HCT116 (cell line): Measurements from ENCODE around the gene PIK3R1. TPM values are rescaled to one million over a fixed set of nuclear protein-coding genes. Genes with fewer than 3 reads are reported as not detected.

Experiments
- ATAC-seq: fragments of 200-7000 bp; cut with Tn5 transposase; 2 replicates; pipeline ENCODE4 v1.9.1; 2020; ENCODE audit warnings: mild to moderate bottlenecking, moderate library complexity
- BruUV-seq: library from RNA; stranded (reverse); fragments of 400-500 nt; replicated peaks from 2 replicates; lab custom pipeline; 2021; lab: Mats Ljungman, UMichigan
- CTCF ChIA-PET: fragments of 300-600 bp; sonication (Branson Sonifier 250); formaldehyde crosslinking; loops from one replicate; lab custom pipeline; 2021; ENCODE audit warnings: antibody characterized with exemption; lab: Charles Lee
- POLR2A ChIA-PET: fragments of 300-600, 350-600 bp; sonication (Branson Sonifier 250); formaldehyde crosslinking; loops from one replicate; lab custom pipeline; 2021; ENCODE audit warnings: antibody characterized with exemption; lab: Charles Lee
- RAD21 ChIA-PET, 2 experiments: fragments of 300-600 bp; sonication (Branson Sonifier 250); formaldehyde crosslinking; loops; one replicate each; lab custom pipeline; 2023; ENCODE audit warnings: low total read pairs in 2 of 2; ENCODE audit not compliant: uncharacterized antibody in 2 of 2, unreplicated experiment in 2 of 2, low non-redundant PET in 1 of 2; lab: Charles Lee
- DNase-seq: peaks from one replicate; pipeline ENCODE4 v3.0.0-alpha.2; 2010; ENCODE audit warnings: low read depth, low spot score
- H2AFZ ChIP-seq: fragments of 200-600 bp; shearing (Covaris generic), sonication (generic); 2 replicates; pipeline ENCODE4 v1.6.1; 2017; ENCODE audit warnings: low read depth, mixed run types, mixed read lengths, antibody characterized with exemption, low read length; ENCODE audit not compliant: poor library complexity, severe bottlenecking
- H3K27ac ChIP-seq: 2 replicates; pipeline ENCODE4 v1.5.1; 2012; ENCODE audit warnings: low read depth, low read length
- H3K27me3 ChIP-seq: fragments of 200-600 bp; sonication (generic); 2 replicates; pipeline ENCODE4 v1.6.1; 2016; ENCODE audit warnings: mixed run types, low read length, mixed read lengths; ENCODE audit not compliant: insufficient read depth
- H3K36me3 ChIP-seq, 2 experiments: fragments of 200-500 bp in 1 of 2; fragments of 200-600 bp in 1 of 2; sonication (Bioruptor generic) in 1 of 2; sonication (generic) in 1 of 2; 2 replicates each; pipeline versions ENCODE4 v1.5.1 to v1.6.1; 2014 to 2016; ENCODE audit warnings: low read length in 2 of 2, inconsistent platforms in 1 of 2, mixed read lengths in 1 of 2, mixed run types in 1 of 2; ENCODE audit not compliant: insufficient read depth in 2 of 2, control insufficient read depth in 1 of 2
- H3K4me1 ChIP-seq, 2 experiments: fragments of 200-600 bp in 1 of 2; sonication (generic) in 1 of 2; 2 replicates each; pipeline versions ENCODE4 v1.5.1 to v1.6.1; 2012 to 2017; ENCODE audit warnings: low read length in 2 of 2, inconsistent platforms in 1 of 2, mild to moderate bottlenecking in 1 of 2, mixed read lengths in 1 of 2, mixed run types in 1 of 2, moderate library complexity in 1 of 2; ENCODE audit not compliant: insufficient read depth in 2 of 2, control insufficient read depth in 1 of 2
- H3K4me2 ChIP-seq: fragments of 200-600 bp; sonication (generic); 2 replicates; pipeline ENCODE4 v1.6.1; 2017; ENCODE audit warnings: mixed run types, low read length, mixed read lengths
- H3K4me3 ChIP-seq, 2 experiments: fragments of 200-600 bp in 1 of 2; sonication (generic) in 1 of 2; replicated peaks in 1 of 2; 2 replicates each; pipeline ENCODE4 v1.5.1; 2011 to 2016; ENCODE audit warnings: low read length in 2 of 2, control low read depth in 1 of 2, low read depth in 1 of 2, mild to moderate bottlenecking in 1 of 2, mixed read lengths in 1 of 2, mixed run types in 1 of 2
- H3K79me2 ChIP-seq: fragments of 200-600 bp; sonication (generic); 2 replicates; pipeline ENCODE4 v1.6.1; 2017; ENCODE audit warnings: mild to moderate bottlenecking, mixed run types, low read length, moderate library complexity, mixed read lengths; ENCODE audit not compliant: insufficient read depth
- H3K9ac ChIP-seq: fragments of 200-600 bp; sonication (generic); 2 replicates; pipeline ENCODE4 v1.6.1; 2016; ENCODE audit warnings: low read length, mixed read lengths
- H3K9me2 ChIP-seq: fragments of 200-600 bp; sonication (generic), shearing (Covaris generic); 2 replicates; pipeline ENCODE4 v1.6.1; 2017; ENCODE audit warnings: mixed run types, mild to moderate bottlenecking, moderate library complexity; ENCODE audit not compliant: insufficient read depth
- H3K9me3 ChIP-seq, 2 experiments: fragments of 200-500 bp in 1 of 2; fragments of 200-600 bp in 1 of 2; sonication (Bioruptor generic) in 1 of 2; sonication (generic) in 1 of 2; 2 replicates each; pipeline ENCODE4 v1.6.1; 2014 to 2017; ENCODE audit warnings: low read length in 2 of 2, mixed read lengths in 2 of 2, inconsistent platforms in 1 of 2, low read depth in 1 of 2, mild to moderate bottlenecking in 1 of 2, mixed run types in 1 of 2, moderate library complexity in 1 of 2; ENCODE audit not compliant: control insufficient read depth in 1 of 2, insufficient read depth in 1 of 2
- H4K20me1 ChIP-seq: fragments of 200-600 bp; sonication (generic), shearing (Covaris generic); 2 replicates; pipeline ENCODE4 v1.6.1; 2017; ENCODE audit warnings: mixed run types, mild to moderate bottlenecking, moderate library complexity; ENCODE audit not compliant: insufficient read depth
- ATF3 ChIP-seq: IDR thresholded peaks from 2 replicates; pipeline ENCODE4 v1.6.1; 2012
- CBX3 ChIP-seq: IDR thresholded peaks from 2 replicates; pipeline ENCODE4 v1.6.1; 2012; ENCODE audit warnings: low read depth
- EGR1 ChIP-seq: IDR thresholded peaks from 2 replicates; pipeline ENCODE4 v1.6.1; 2012; ENCODE audit warnings: low read depth
- EZH2phosphoT487 ChIP-seq: fragments of 200-600 bp; IDR thresholded peaks from 2 replicates; pipeline ENCODE4 v1.6.1; 2018; ENCODE audit warnings: antibody characterized with exemption, borderline replicate concordance
- FOSL1 ChIP-seq: IDR thresholded peaks from 2 replicates; pipeline ENCODE4 v1.6.1; 2012; ENCODE audit warnings: low read depth
- RAD21 ChIP-seq: IDR thresholded peaks from 2 replicates; pipeline ENCODE4 v1.6.1; 2012; ENCODE audit warnings: low read depth, mild to moderate bottlenecking
- TCF7L2 ChIP-seq: IDR thresholded peaks from 2 replicates; pipeline ENCODE4 v1.7.0; 2011; ENCODE audit warnings: borderline replicate concordance, inconsistent platforms; ENCODE audit not compliant: insufficient read depth, insufficient read length; ENCODE audit errors: extremely low read depth
- ZFX ChIP-seq: fragments of 450-650 bp; IDR thresholded peaks from 2 replicates; pipeline ENCODE4 v1.6.1; 2017
- intact Hi-C: fragments of 100-400 bp; cut with micrococcal nuclease; formaldehyde crosslinking; loops from 2 replicates; pipeline ENCODE4 v1.10.0; 2022
- total RNA-seq: library from RNA; stranded (reverse); gene quantifications from one replicate; pipeline ENCODE4 v1.2.1, GENCODE V29; 2021; ENCODE audit not compliant: unreplicated experiment
- TF ChIP-seq, protein P1 (sequence below), 3 experiments: fragments of 200-600 bp in 1 of 3; sonication (generic) in 1 of 3; IDR thresholded peaks in 2 of 3; conservative IDR thresholded peaks in 1 of 3; 2 replicates each; pipeline ENCODE4 v1.5.1; 2012 to 2017; ENCODE audit warnings: low read depth in 2 of 3, low read length in 2 of 3, antibody characterized with exemption in 1 of 3, borderline replicate concordance in 1 of 3, control low read depth in 1 of 3, mild to moderate bottlenecking in 1 of 3, mixed read lengths in 1 of 3, mixed run types in 1 of 3, moderate library complexity in 1 of 3; ENCODE audit not compliant: insufficient read depth in 1 of 3

The PIK3R1 gene
- total RNA-seq, 1 experiment from 2014 or later, result 7.2 TPM

- no peak overlapping the region for H3K27ac ChIP-seq
- RAD21 ChIA-PET, result no interaction called here
Observed at GRCh38 chr5:68246802-68247201, 31.2 kb downstream of the PIK3R1 start.

More at GRCh38 chr5:68246802-68247201, 31.2 kb downstream of the PIK3R1 start:
- Histone ChIP-seq H3K27me3 (no peaks in the 10 kb centered on the region), H3K9ac (no peak overlapping the region), H4K20me1 (no peaks in the 10 kb centered on the region), H2AFZ (no peak overlapping the region), H3K4me1 (no peaks in the 10 kb centered on the region), H3K9me2 (no peaks in the 10 kb centered on the region), H3K79me2 (no peaks in the 10 kb centered on the region), H3K36me3 (no peaks in the 10 kb centered on the region), H3K4me2 (no peak overlapping the region), H3K4me3 (no peak overlapping the region), H3K9me3 (no peaks in the 10 kb centered on the region)
- POLR2A ChIA-PET, result no interaction called here
- DNase-seq (no peak), ATAC-seq (no peak)
- intact Hi-C loops, result no loop called here
- CTCF ChIA-PET, result interaction anchor here (0.9 to 2.0 kb wide), 2 partner anchors 40 to 1001 kb away, joined by 3 to 7 read pairs; no protein-coding TSS in a partner anchor
- BruUV-seq, result no TSS peak
- TF ChIP-seq TCF7L2 (no peak), FOSL1 (no peak), EZH2phosphoT487 (no peak), RAD21 (peak; percentile 47; the same call in 1 of the 2 replicates), CBX3 (no peak), ATF3 (no peak), ZFX (no peak), EGR1 (no peak)
- TF ChIP-seq, protein P1, sequence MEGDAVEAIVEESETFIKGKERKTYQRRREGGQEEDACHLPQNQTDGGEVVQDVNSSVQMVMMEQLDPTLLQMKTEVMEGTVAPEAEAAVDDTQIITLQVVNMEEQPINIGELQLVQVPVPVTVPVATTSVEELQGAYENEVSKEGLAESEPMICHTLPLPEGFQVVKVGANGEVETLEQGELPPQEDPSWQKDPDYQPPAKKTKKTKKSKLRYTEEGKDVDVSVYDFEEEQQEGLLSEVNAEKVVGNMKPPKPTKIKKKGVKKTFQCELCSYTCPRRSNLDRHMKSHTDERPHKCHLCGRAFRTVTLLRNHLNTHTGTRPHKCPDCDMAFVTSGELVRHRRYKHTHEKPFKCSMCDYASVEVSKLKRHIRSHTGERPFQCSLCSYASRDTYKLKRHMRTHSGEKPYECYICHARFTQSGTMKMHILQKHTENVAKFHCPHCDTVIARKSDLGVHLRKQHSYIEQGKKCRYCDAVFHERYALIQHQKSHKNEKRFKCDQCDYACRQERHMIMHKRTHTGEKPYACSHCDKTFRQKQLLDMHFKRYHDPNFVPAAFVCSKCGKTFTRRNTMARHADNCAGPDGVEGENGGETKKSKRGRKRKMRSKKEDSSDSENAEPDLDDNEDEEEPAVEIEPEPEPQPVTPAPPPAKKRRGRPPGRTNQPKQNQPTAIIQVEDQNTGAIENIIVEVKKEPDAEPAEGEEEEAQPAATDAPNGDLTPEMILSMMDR (IDR thresholded peaks at IDR 0.05 in 2 of 3, conservative IDR thresholded peaks at IDR 0.05 in 1 of 3; ENCODE audit: borderline replicate concordance in 1 of 3, insufficient read depth in 1 of 3, low read depth in 2 of 3, low read length in 2 of 3), result peak; percentile 5 to 24 (median 6); a peak in 1 of 6 replicates
